Right lobe of liver (tissue), 6 donors: Measurements from ENCODE around the gene RAB40AL. TPM values are rescaled to one million over a fixed set of nuclear protein-coding genes. Genes with fewer than 3 reads are reported as not detected.

ENCODE experiments used
- ATAC-seq, 4 donors: fragments of 200-7000 bp; cut with Tn5 transposase; one replicate each; pipeline ENCODE4 v1.9.1; 2020; ENCODE audit warnings: mild to moderate bottlenecking in 4 of 4, moderate library complexity in 4 of 4
- DNase-seq, 3 donors: peaks; one replicate each; pipeline ENCODE4 v3.0.0-alpha.2; 2020
- H3K27ac ChIP-seq, 3 donors: fragments of 200-600 bp; one replicate each; pipeline ENCODE4 v1.8.0; 2022
- H3K27me3 ChIP-seq, 2 donors: fragments of 200-600 bp; one replicate each; pipeline ENCODE4 v1.8.0; 2022
- H3K36me3 ChIP-seq, 4 donors: fragments of 200-600 bp; sonication (generic) in 1 of 4; one replicate each; pipeline versions ENCODE4 v1.5.1 to v1.8.0; 2017 to 2022; ENCODE audit warnings: control low read depth in 1 of 4
- H3K4me1 ChIP-seq, 4 donors: fragments of 200-600 bp; sonication (generic) in 1 of 4; one replicate each; pipeline versions ENCODE4 v1.5.1 to v1.8.0; 2017 to 2022; ENCODE audit warnings: control low read depth in 1 of 4
- H3K4me3 ChIP-seq, 3 donors: fragments of 200-600 bp; one replicate each; pipeline ENCODE4 v1.8.0; 2022
- H3K9me3 ChIP-seq, 4 donors: fragments of 200-600 bp; sonication (generic) in 1 of 4; one replicate each; pipeline versions ENCODE4 v1.5.1 to v1.8.0; 2017 to 2022; ENCODE audit warnings: control low read depth in 1 of 4
- CTCF ChIP-seq, 4 donors: fragments of 200-600 bp in 3 of 4; fragments of 450-650 bp in 1 of 4; IDR thresholded peaks; one replicate each; pipeline versions ENCODE4 v1.5.1 to v1.8.0; 2016 to 2022; ENCODE audit warnings: antibody characterized with exemption in 4 of 4, mild to moderate bottlenecking in 2 of 4
- POLR2A ChIP-seq: fragments of 450-650 bp; IDR thresholded peaks from one replicate; pipeline ENCODE4 v1.6.1; 2017; ENCODE audit warnings: antibody characterized with exemption, mild to moderate bottlenecking
- WGBS: methylation state at CpG from one replicate; pipeline ENCODE4 v1.1.6; 2018; ENCODE audit warnings: low coverage, low lambda C conversion rate; ENCODE audit not compliant: insufficient coverage; ENCODE audit errors: missing lambda C conversion rate; 5-methylcytosine and 5-hydroxymethylcytosine counted together
- intact Hi-C, 2 donors: fragments of 100-400 bp; cut with DNase I; formaldehyde crosslinking; loops; one replicate each; pipeline versions ENCODE4 v1.11.2 to v1.14.1; 2022
- total RNA-seq, 6 experiments: library from RNA; depleted of rRNA in 2 of 6; stranded (reverse); fragments of >200 nt in 2 of 6; fragmentation: NEBNext Ultra II Directional in 3 of 6; extraction: Animal tissue kit (Norgen Biotek cat#: 25700) in 3 of 6; gene quantifications; one replicate each; pipeline versions ENCODE4 v1.1.0 to v1.2.4, GENCODE V29; 2016 to 2023
- donor health status: DM: no; HTN: yes; CAD: no.
- donor health status: DM: no; HTN: no; CAD: no.
- donor health status: DM: no; HTN: no; CAD: no.
- donor health status: DM: no; HTN: yes; CAD: no.
- donor health status: DM: no; HTN: yes; CAD: no.

The RAB40AL gene
- total RNA-seq, 6 experiments from 2014 or later = 0.25 to 0.64 (median 0.41) TPM

GRCh38 chrX:102958794-102959193, 21.7 kb downstream of the RAB40AL start:
- 46% methylated on average over 5 of the region's 5 CpGs for WGBS
- TF ChIP-seq POLR2A (no peak), CTCF (IDR thresholded peaks at IDR 0.05) (no peak)
- H3K4me3 ChIP-seq = no peak overlapping the region

GRCh38 chrX:102959471-102959870, 22.4 kb downstream of the RAB40AL start:
- Histone ChIP-seq H3K27me3 (no peaks in the 10 kb centered on the region), H3K9me3 (no peaks in the 10 kb centered on the region), H3K4me3 (no peak overlapping the region), H3K27ac (no peak overlapping the region), H3K36me3 (no peaks in the 10 kb centered on the region), H3K4me1 (no peaks in the 10 kb centered on the region)
- DNase-seq = no peak
- 25% methylated on average over 2 of the region's 4 CpGs for WGBS
- ATAC-seq = no peak
- intact Hi-C loops = loop anchor here in 1 of 2 donors (10.0 kb wide), 1 partner anchor 195 kb away; no protein-coding TSS in a partner anchor
- TF ChIP-seq CTCF (IDR thresholded peaks at IDR 0.05) = no peak

More at GRCh38 chrX:102958794-102959193, 21.7 kb downstream of the RAB40AL start:
- Histone ChIP-seq H3K9me3 (no peaks in the 10 kb centered on the region), H3K27me3 (no peaks in the 10 kb centered on the region), H3K4me1 (no peaks in the 10 kb centered on the region), H3K27ac (no peak overlapping the region), H3K36me3 (no peaks in the 10 kb centered on the region)
- ATAC-seq = no peak
- intact Hi-C loops = loop anchor here in 1 of 2 donors (10.0 kb wide), 1 partner anchor 196 kb away; no protein-coding TSS in a partner anchor
- no peak for DNase-seq

GRCh38 chrX:102963955-102964354, 26.9 kb downstream of the RAB40AL start:
- no peak overlapping the region for H3K4me3 ChIP-seq
- H3K36me3 ChIP-seq = no peaks in the 10 kb centered on the region
- 31% methylated on average over 1 of the region's 1 CpG for WGBS
- ATAC-seq (no peak), DNase-seq (no peak)
- no peaks in the 10 kb centered on the region for H3K4me1 ChIP-seq
- no peak for TF ChIP-seq POLR2A
- TF ChIP-seq CTCF (IDR thresholded peaks at IDR 0.05) = no peak
- H3K27ac ChIP-seq = no peak overlapping the region
- H3K9me3 ChIP-seq = no peaks in the 10 kb centered on the region
- no peaks in the 10 kb centered on the region for H3K27me3 ChIP-seq
- intact Hi-C loops = no loop called here

- DNase-seq (no peak), ATAC-seq (no peak)
- no peak overlapping the region for H3K4me3 ChIP-seq
- no peaks in the 10 kb centered on the region for H3K4me1 ChIP-seq
- WGBS = 11% methylated on average over 1 of the region's 1 CpG
- H3K27ac ChIP-seq = no peak overlapping the region
- H3K9me3 ChIP-seq = peaks cover 0 to 4% (median 0%) of the 10 kb centered on the region in 4 donors
- H3K27me3 ChIP-seq = no peaks in the 10 kb centered on the region
- no peaks in the 10 kb centered on the region for H3K36me3 ChIP-seq
- intact Hi-C loops = no loop called here
- TF ChIP-seq CTCF (IDR thresholded peaks at IDR 0.05) (no peak), POLR2A (no peak)
Observed at GRCh38 chrX:102964940-102965339, 27.9 kb downstream of the RAB40AL start.

GRCh38 chrX:102966701-102967100, 29.6 kb downstream of the RAB40AL start:
- no peak for DNase-seq
- no peaks in the 10 kb centered on the region for H3K4me1 ChIP-seq
- no peaks in the 10 kb centered on the region for H3K27me3 ChIP-seq
- no peak overlapping the region for H3K27ac ChIP-seq
- H3K36me3 ChIP-seq = no peaks in the 10 kb centered on the region
- H3K9me3 ChIP-seq = peaks cover 0 to 10% (median 0%) of the 10 kb centered on the region in 4 donors
- no peak for TF ChIP-seq POLR2A
- TF ChIP-seq CTCF (IDR thresholded peaks at IDR 0.05) = no peak
- 52% methylated on average over 3 of the region's 3 CpGs for WGBS
- intact Hi-C loops = no loop called here
- no peak overlapping the region for H3K4me3 ChIP-seq
- no peak for ATAC-seq
